H1 (cell line): ENCODE data around the gene ARHGEF26. TPM values are rescaled to one million over a fixed set of nuclear protein-coding genes. Genes with fewer than 3 reads are reported as not detected.

Source experiments
- CTCF ChIA-PET: fragments of 300-600 bp; sonication (Branson Sonifier 250); formaldehyde crosslinking; loops from one replicate; lab custom pipeline; 2021; ENCODE audit not compliant: partially characterized antibody; lab: Charles Lee
- POLR2A ChIA-PET: fragments of 300-600 bp; sonication (Branson Sonifier 250); formaldehyde crosslinking; loops from one replicate; lab custom pipeline; 2021; ENCODE audit warnings: inconsistent platforms; ENCODE audit not compliant: partially characterized antibody; lab: Charles Lee
- DNase-seq, 2 experiments: peaks; one replicate each; pipeline versions ENCODE4 v3.0.0 to v3.0.0-alpha.2; 2010 to 2022; ENCODE audit warnings: low spot score in 2 of 2, low read depth in 1 of 2, mixed read lengths in 1 of 2
- FAIRE-seq: peaks from 2 replicates; lab custom pipeline; 2011; peaks lifted over from hg19 to GRCh38; lab: Jason Lieb, UNC
- H2AFZ ChIP-seq: 2 replicates; pipeline ENCODE4 v1.8.1; 2012; ENCODE audit warnings: low read length, inconsistent platforms
- H2AK5ac ChIP-seq: 2 replicates; pipeline ENCODE4 v1.6.1; 2013; ENCODE audit warnings: low read depth, low read length
- H2BK120ac ChIP-seq: replicated peaks from 2 replicates; pipeline ENCODE3; 2013; ENCODE audit warnings: low read depth, low read length, inconsistent platforms
- H2BK12ac ChIP-seq: 2 replicates; pipeline ENCODE4 v1.6.1; 2013; ENCODE audit warnings: low read depth, low read length
- H2BK15ac ChIP-seq: 2 replicates; pipeline ENCODE4 v1.6.1; 2013; ENCODE audit warnings: low read length
- H2BK20ac ChIP-seq: 2 replicates; pipeline ENCODE4 v1.6.1; 2013; ENCODE audit warnings: low read length
- H2BK5ac ChIP-seq: 2 replicates; pipeline ENCODE4 v1.6.1; 2013; ENCODE audit warnings: low read depth, low read length
- H3K14ac ChIP-seq: 2 replicates; pipeline ENCODE4 v1.6.1; 2013; ENCODE audit warnings: inconsistent platforms; ENCODE audit not compliant: insufficient read length
- H3K18ac ChIP-seq: 2 replicates; pipeline ENCODE4 v1.6.1; 2013; ENCODE audit warnings: low read length; ENCODE audit errors: extremely low read depth
- H3K23ac ChIP-seq: 2 replicates; pipeline ENCODE4 v1.6.1; 2013; ENCODE audit warnings: inconsistent platforms; ENCODE audit not compliant: insufficient read length
- H3K23me2 ChIP-seq: 2 replicates; pipeline ENCODE4 v1.6.1; 2013; ENCODE audit warnings: low read depth, low read length
- H3K27ac ChIP-seq: 2 replicates; pipeline ENCODE4 v1.6.1; 2011; ENCODE audit warnings: low read depth, low read length, inconsistent platforms
- H3K27me3 ChIP-seq, 4 experiments: replicated peaks in 1 of 4; 1 replicate in 1 of 4; 2 replicates in 3 of 4; pipeline versions ENCODE4 v1.6.1 to v1.8.1; 2011 to 2013; ENCODE audit warnings: low read length in 3 of 4, mild to moderate bottlenecking in 3 of 4, inconsistent platforms in 2 of 4, mixed read lengths in 2 of 4, moderate library complexity in 1 of 4; ENCODE audit not compliant: control insufficient read depth in 3 of 4, insufficient read depth in 3 of 4; ENCODE audit errors: extremely low read depth in 1 of 4
- H3K36me3 ChIP-seq, 4 experiments: 2 replicates each; pipeline versions ENCODE4 v1.6.1 to v1.8.1; 2011 to 2013; ENCODE audit warnings: mild to moderate bottlenecking in 4 of 4, low read length in 3 of 4, moderate library complexity in 2 of 4, control low read depth in 1 of 4, inconsistent platforms in 1 of 4; ENCODE audit not compliant: insufficient read depth in 4 of 4, control insufficient read depth in 2 of 4
- H3K4ac ChIP-seq: replicated peaks from 2 replicates; pipeline ENCODE3; 2013; ENCODE audit warnings: low read length, low read depth, mixed read lengths, inconsistent platforms; ENCODE audit not compliant: insufficient read length
- H3K4me1 ChIP-seq, 4 experiments: replicated peaks in 1 of 4; 1 replicate in 1 of 4; 2 replicates in 3 of 4; pipeline versions ENCODE4 v1.6.1 to v1.8.1; 2011 to 2013; ENCODE audit warnings: low read length in 3 of 4, inconsistent platforms in 2 of 4, mixed read lengths in 1 of 4; ENCODE audit not compliant: insufficient read depth in 4 of 4, control insufficient read depth in 3 of 4
- H3K4me2 ChIP-seq, 2 experiments: 2 replicates each; pipeline versions ENCODE4 v1.6.1 to v1.8.1; 2011 to 2013; ENCODE audit warnings: low read depth in 2 of 2, low read length in 2 of 2, control low read depth in 1 of 2, inconsistent platforms in 1 of 2, mild to moderate bottlenecking in 1 of 2; ENCODE audit not compliant: insufficient read depth in 1 of 2
- H3K4me3 ChIP-seq, 4 experiments: fragments of 200-600, 300-600 bp in 1 of 4; sonication (generic), shearing (Covaris generic), sonication (Bioruptor Twin) in 1 of 4; 2 replicates each; pipeline versions ENCODE4 v1.5.1 to v1.8.1; 2011 to 2016; ENCODE audit warnings: low read length in 4 of 4, low read depth in 3 of 4, control low read depth in 2 of 4, inconsistent platforms in 2 of 4, mild to moderate bottlenecking in 2 of 4, mixed read lengths in 1 of 4, moderate library complexity in 1 of 4; ENCODE audit not compliant: insufficient read depth in 2 of 4; ENCODE audit errors: extremely low read depth in 1 of 4
- H3K56ac ChIP-seq: replicated peaks from 2 replicates; pipeline ENCODE3; 2013; ENCODE audit warnings: low read depth, mild to moderate bottlenecking, mixed read lengths, low read length, inconsistent platforms; ENCODE audit not compliant: insufficient read length
- H3K79me1 ChIP-seq: 2 replicates; pipeline ENCODE4 v1.6.1; 2013; ENCODE audit warnings: low read depth, low read length, control low read depth
- H3K79me2 ChIP-seq, 2 experiments: 2 replicates each; pipeline versions ENCODE4 v1.6.1 to v1.8.1; 2012 to 2013; ENCODE audit warnings: low read length in 2 of 2, mild to moderate bottlenecking in 2 of 2, inconsistent platforms in 1 of 2; ENCODE audit not compliant: insufficient read depth in 2 of 2, control insufficient read depth in 1 of 2
- H3K9ac ChIP-seq, 4 experiments: replicated peaks in 1 of 4; 1 replicate in 1 of 4; 2 replicates in 3 of 4; pipeline versions ENCODE4 v1.6.1 to v1.8.1; 2011 to 2013; ENCODE audit warnings: low read depth in 3 of 4, low read length in 3 of 4, control low read depth in 2 of 4, mild to moderate bottlenecking in 2 of 4, moderate library complexity in 2 of 4, inconsistent platforms in 1 of 4; ENCODE audit errors: extremely low read depth in 1 of 4
- H3K9me3 ChIP-seq, 2 experiments: 2 replicates each; pipeline versions ENCODE4 v1.6.1 to v1.8.1; 2012 to 2013; ENCODE audit warnings: mild to moderate bottlenecking in 2 of 2, moderate library complexity in 2 of 2, control low read depth in 1 of 2, inconsistent platforms in 1 of 2, low read depth in 1 of 2, low read length in 1 of 2, mixed read lengths in 1 of 2; ENCODE audit not compliant: insufficient read depth in 2 of 2
- H4K20me1 ChIP-seq, 2 experiments: replicated peaks in 1 of 2; 2 replicates each; pipeline versions ENCODE3 to v1.8.1; 2011 to 2013; ENCODE audit warnings: inconsistent platforms in 2 of 2, low read length in 2 of 2, mild to moderate bottlenecking in 1 of 2; ENCODE audit not compliant: insufficient read depth in 2 of 2, control insufficient read depth in 1 of 2
- H4K5ac ChIP-seq: 2 replicates; pipeline ENCODE4 v1.6.1; 2013; ENCODE audit warnings: low read length, low read depth, mixed read lengths, inconsistent platforms; ENCODE audit not compliant: insufficient read length
- H4K8ac ChIP-seq: 2 replicates; pipeline ENCODE4 v1.8.0; 2013; ENCODE audit warnings: mild to moderate bottlenecking, moderate library complexity, low read length, inconsistent platforms; ENCODE audit not compliant: insufficient read depth; ENCODE audit errors: extremely low read depth
- H4K91ac ChIP-seq: replicated peaks from 2 replicates; pipeline ENCODE3; 2013; ENCODE audit warnings: low read length, mixed read lengths, inconsistent platforms; ENCODE audit not compliant: insufficient read length
- BACH1 ChIP-seq: IDR thresholded peaks from 2 replicates; pipeline ENCODE4 v1.6.1; 2012; ENCODE audit warnings: low read length, improper control_type of control experiment
- CBX8 ChIP-seq: fragments of 300-800, 300-1000 bp; sonication (generic); IDR thresholded peaks from 2 replicates; pipeline ENCODE4 v1.7.1; 2016; ENCODE audit warnings: low read depth, low read length, borderline replicate concordance
- CHD2 ChIP-seq: IDR thresholded peaks from 2 replicates; pipeline ENCODE4 v1.6.1; 2012; ENCODE audit warnings: low read length, improper control_type of control experiment
- EZH2 ChIP-seq: fragments of 200-600 bp; sonication (generic); IDR thresholded peaks from 2 replicates; pipeline ENCODE4 v1.7.1; 2012; ENCODE audit warnings: low read depth, mild to moderate bottlenecking, moderate library complexity, low read length, inconsistent platforms; ENCODE audit not compliant: severe bottlenecking
- GABPA ChIP-seq: IDR thresholded peaks from 2 replicates; pipeline ENCODE4 v1.6.1; 2011; ENCODE audit warnings: mild to moderate bottlenecking, low read length, moderate library complexity, borderline replicate concordance; ENCODE audit not compliant: insufficient read depth
- GTF2F1 ChIP-seq: IDR thresholded peaks from 2 replicates; pipeline ENCODE4 v1.6.1; 2012; ENCODE audit warnings: low read depth, low read length, improper control_type of control experiment, borderline replicate concordance
- JUN ChIP-seq: IDR thresholded peaks from 2 replicates; pipeline ENCODE4 v1.6.1; 2011; ENCODE audit warnings: low read depth, mild to moderate bottlenecking, improper control_type of control experiment, low read length
- KDM1A ChIP-seq: fragments of 200-600, 300-600 bp; sonication (generic); IDR thresholded peaks from 2 replicates; pipeline ENCODE4 v1.7.1; 2016; ENCODE audit warnings: mild to moderate bottlenecking, low read length, borderline replicate concordance
- NANOG ChIP-seq: IDR thresholded peaks from 2 replicates; pipeline ENCODE4 v1.6.1; 2011; ENCODE audit warnings: low read length, low read depth, mild to moderate bottlenecking, inconsistent platforms; ENCODE audit not compliant: insufficient read depth, poor library complexity, severe bottlenecking
- POLR2AphosphoS5 ChIP-seq: IDR thresholded peaks from 2 replicates; pipeline ENCODE4 v1.6.1; 2011; ENCODE audit warnings: low read depth, low read length
- POU5F1 ChIP-seq: IDR thresholded peaks from 2 replicates; pipeline ENCODE4 v1.6.1; 2011; ENCODE audit warnings: low read depth, mild to moderate bottlenecking, low read length, moderate library complexity
- RAD21 ChIP-seq, 2 experiments: IDR thresholded peaks in 1 of 2; conservative IDR thresholded peaks in 1 of 2; 2 replicates each; pipeline ENCODE4 v1.6.1; 2011; ENCODE audit warnings: low read depth in 2 of 2, low read length in 2 of 2, improper control_type of control experiment in 1 of 2, inconsistent platforms in 1 of 2, mild to moderate bottlenecking in 1 of 2, moderate library complexity in 1 of 2
- RBBP5 ChIP-seq: IDR thresholded peaks from 2 replicates; pipeline ENCODE4 v1.7.1; 2012; ENCODE audit warnings: low read depth, mild to moderate bottlenecking, inconsistent platforms, low read length, moderate library complexity, borderline replicate concordance
- SP2 ChIP-seq: IDR thresholded peaks from 2 replicates; pipeline ENCODE4 v1.6.1; 2012; ENCODE audit warnings: mild to moderate bottlenecking, low read length, inconsistent platforms
- SRF ChIP-seq: IDR thresholded peaks from 2 replicates; pipeline ENCODE4 v1.6.1; 2011; ENCODE audit warnings: mild to moderate bottlenecking, low read depth, low read length, moderate library complexity
- WGBS, 2 experiments: shearing (Covaris generic) in 1 of 2; methylation state at CpG; one replicate each; pipeline versions ENCODE4 v1.1.6 to v1.1.7; 2013 to 2015; ENCODE audit warnings: low lambda C conversion rate in 2 of 2, mixed read lengths in 2 of 2, inconsistent platforms in 1 of 2, low coverage in 1 of 2, missing lambda C conversion rate in 1 of 2; ENCODE audit not compliant: insufficient replicate concordance in 2 of 2, insufficient coverage in 1 of 2, insufficient read length in 1 of 2; ENCODE audit errors: extremely low coverage in 1 of 2, missing lambda C conversion rate in 1 of 2; 5-methylcytosine and 5-hydroxymethylcytosine counted together
- polyA plus RNA-seq, 7 experiments: library from polyadenylated mRNA; depleted of rRNA in 3 of 7; stranded (reverse) in 5 of 7; unstranded in 2 of 7; fragments of >200 nt in 5 of 7; fragments of 200-250 nt in 2 of 7; gene quantifications; 1 replicate in 5 of 7; 2 replicates in 1 of 7; 4 replicates in 1 of 7; pipeline versions ENCODE4 v1.2.1 to v1.2.3, GENCODE V29; 2011 to 2013; ENCODE audit warnings: missing spikeins in 2 of 7, mixed read lengths in 2 of 7
- total RNA-seq: library from RNA; stranded (reverse); fragmentation: NEBNext Ultra II Directional; extraction: Animal tissue kit (Norgen Biotek cat#: 25700); gene quantifications from 2 replicates; pipeline ENCODE4 v1.2.1, GENCODE V29; 2021

Gene ARHGEF26
- total and polyA plus RNA-seq, 2 of the 8 experiments (the other 6 are each of a cell fraction or from before 2014, with no cell fraction given): 3.1 to 15.6 TPM

GRCh38 chr3:154224366-154224765, 103.2 kb downstream of the ARHGEF26 start:
- Histone ChIP-seq H3K23me2 (no peaks in the 10 kb centered on the region), H3K56ac (no peak overlapping the region), H3K23ac (no peak overlapping the region), H2BK12ac (no peak overlapping the region), H2BK120ac (no peak overlapping the region), H3K4me1 (peaks cover 0 to 5% (median 1%) of the 10 kb centered on the region in 4 experiments; a peak in 2 of 7 replicates), H3K18ac (no peak overlapping the region), H3K79me1 (no peaks in the 10 kb centered on the region), H4K91ac (no peak overlapping the region), H2BK5ac (no peak overlapping the region), H3K9ac (no peak overlapping the region), H4K5ac (no peak overlapping the region), H3K79me2 (no peaks in the 10 kb centered on the region), H3K9me3 (no peaks in the 10 kb centered on the region), H3K14ac (no peak overlapping the region), H2BK20ac (no peak overlapping the region), H3K4me3 (no peak overlapping the region), H4K8ac (no peak overlapping the region), H3K27me3 (no peaks in the 10 kb centered on the region), H3K36me3 (peaks cover 0 to under 1% (median 0%) of the 10 kb centered on the region in 4 experiments; a peak in 1 of 8 replicates), H3K4ac (no peak overlapping the region), H3K4me2 (no peak overlapping the region), H3K27ac (no peak overlapping the region), H4K20me1 (no peaks in the 10 kb centered on the region), H2AFZ (no peak overlapping the region), H2BK15ac (no peak overlapping the region), H2AK5ac (no peak overlapping the region)
- FAIRE-seq (no peak), DNase-seq (no peak)
- no peak for TF ChIP-seq SP2
- no peak for TF ChIP-seq KDM1A
- no peak for TF ChIP-seq RAD21 (IDR thresholded peaks at IDR 0.05 in 1 of 2, conservative IDR thresholded peaks at IDR 0.05 in 1 of 2; ENCODE audit: low read depth in 2 of 2, low read length in 2 of 2)
- no peak for TF ChIP-seq CHD2
- TF ChIP-seq EZH2: no peak
- TF ChIP-seq JUN: no peak
- no peak for TF ChIP-seq POLR2AphosphoS5
- TF ChIP-seq CBX8: no peak
- no peak for TF ChIP-seq NANOG
- TF ChIP-seq BACH1: no peak
- TF ChIP-seq SRF: no peak
- no peak for TF ChIP-seq POU5F1
- no peak for TF ChIP-seq GTF2F1
- no peak for TF ChIP-seq GABPA
- no peak for TF ChIP-seq RBBP5
- ChIA-PET CTCF (no interaction called here), POLR2A (no interaction called here)
- 86% methylated on average over 6 of the region's 6 CpGs; no CpG with 5 or more reads in 1 of the 2 experiments for WGBS, 2 experiments
